Measurements from ENCODE around the gene EXO5. TPM values are rescaled to one million over a fixed set of nuclear protein-coding genes. Genes with fewer than 3 reads are reported as not detected.

The EXO5 gene
- total RNA-seq, result 6.1 and 8.3 TPM in 2 replicates

DNA sequence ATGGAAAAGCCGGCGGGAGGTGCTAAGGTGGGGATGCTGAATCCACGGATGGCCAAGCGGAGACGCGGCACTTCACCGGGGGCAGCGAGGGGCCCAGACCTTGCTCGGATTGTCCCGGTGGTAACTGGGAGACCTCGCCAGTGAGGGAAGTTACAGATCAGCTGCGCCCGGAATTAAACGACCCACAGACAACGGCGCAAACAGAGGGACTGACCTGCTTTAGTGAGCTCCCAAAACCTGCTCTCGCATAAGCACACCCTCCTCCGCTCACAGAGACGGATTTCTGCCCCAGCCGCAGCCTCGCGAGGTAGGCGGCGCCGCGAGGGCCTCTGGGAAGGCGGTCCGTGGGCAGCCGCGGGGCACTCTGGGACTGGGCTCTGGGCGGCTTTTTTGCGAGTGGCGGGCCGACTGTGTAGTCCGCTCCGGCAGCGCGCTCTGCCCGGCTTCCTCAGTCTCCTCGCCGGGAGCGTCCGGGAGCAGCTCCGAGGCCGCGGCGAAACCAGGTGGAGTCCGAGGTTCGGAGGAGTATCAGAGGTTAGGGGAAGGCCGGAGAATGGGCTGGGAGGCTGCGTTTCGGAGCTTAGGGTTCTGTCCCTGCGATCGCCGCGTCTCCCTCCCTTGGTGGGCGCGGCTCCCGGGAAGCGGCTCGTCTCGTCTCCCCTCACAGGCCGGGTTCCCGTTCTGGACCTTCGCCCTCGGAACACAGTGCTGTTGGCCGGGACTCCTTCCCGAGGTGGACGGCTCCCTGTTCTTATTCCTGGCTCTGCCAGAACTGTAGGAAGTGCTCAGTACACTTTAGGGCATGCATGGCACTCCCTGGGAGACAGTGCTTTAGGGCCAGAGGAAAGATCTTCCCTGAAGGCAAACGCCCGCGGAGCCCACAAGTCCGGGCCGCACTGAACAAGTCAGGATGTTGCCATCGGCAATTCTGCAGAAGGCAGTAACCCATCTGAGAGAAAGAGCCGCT is at the start of gene EXO5:
Gene EXO5, plus strand, starts transcription at position 393 of the 967 bp plus-strand sequence. CDS start 5,778 bp downstream, outside the sequence.

DNA sequence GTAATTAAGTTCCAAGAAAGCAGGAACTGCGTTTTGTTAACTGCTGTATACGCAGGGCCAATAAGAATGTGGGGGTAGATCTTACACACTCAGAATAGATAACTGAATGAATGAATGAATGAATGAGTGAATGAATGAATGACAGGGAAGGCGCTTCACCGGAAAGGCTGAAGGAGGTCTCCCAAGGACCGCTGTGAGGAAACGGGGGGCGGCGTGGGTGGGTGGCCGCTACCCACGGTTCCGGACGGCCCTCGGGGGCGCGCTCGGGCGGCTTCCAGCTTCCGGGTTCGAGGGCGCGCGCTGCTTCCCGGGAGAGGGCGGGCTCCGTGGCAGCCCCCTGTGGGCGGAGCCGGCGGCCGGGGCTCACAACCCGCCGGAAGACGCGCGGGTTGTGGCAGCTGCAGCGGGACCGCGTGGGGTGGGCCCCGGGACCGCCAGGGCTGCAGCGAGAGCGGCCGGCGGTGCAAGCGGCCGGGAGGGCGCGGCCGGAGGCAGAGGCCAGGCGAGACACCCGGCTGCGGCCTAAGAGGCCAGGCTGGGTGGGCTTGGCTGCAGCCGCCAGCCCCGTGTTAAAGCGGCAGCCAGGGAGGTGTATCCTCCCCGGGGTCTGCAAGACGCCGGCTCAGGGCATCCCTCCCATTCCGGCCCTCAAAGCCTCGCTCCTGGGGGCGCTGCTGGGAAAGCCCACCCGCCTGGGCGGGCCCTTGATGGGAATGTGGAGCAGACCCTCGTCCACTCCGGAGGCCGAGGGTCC is 31.5 kb upstream of the EXO5 start, which contains the start of gene ZFP69:
Gene ZFP69, plus strand, starts transcription at position 367 of the 754 bp plus-strand sequence. CDS start 2,072 bp downstream, outside the sequence.

GRCh38 chr1:40531381-40532061 is 23.0 kb downstream of the EXO5 start, which contains the start of gene ZNF684:
TSS of gene ZNF684 (plus strand) at chr1:40531637. CDS start at chr1:40533167, 1,530 bp downstream.

Other genes starting within 250 kb of the EXO5 start
- gene COL9A2, start 191.5 kb upstream of the EXO5 start, total RNA-seq, result 5.1 and 10.6 TPM in 2 replicates
- 6.7 and 9.3 TPM in 2 replicates for gene SMAP2, start 135.0 kb upstream of the EXO5 start, total RNA-seq
- gene ZFP69B, start 58.3 kb upstream of the EXO5 start, total RNA-seq, result 1.8 and 2.6 TPM in 2 replicates
- 2.2 and 2.3 TPM in 2 replicates for gene ZFP69, start 31.5 kb upstream of the EXO5 start, total RNA-seq
- gene ZNF684, start 22.9 kb downstream of the EXO5 start, total RNA-seq, result 1.8 and 4.7 TPM in 2 replicates
- gene RIMS3, start 156.9 kb downstream of the EXO5 start, total RNA-seq, result 1.8 and 3.7 TPM in 2 replicates
- 38.8 and 42.8 TPM in 2 replicates for gene NFYC, start 182.9 kb downstream of the EXO5 start, total RNA-seq